Ovary (tissue), 3 donors: ENCODE measurements around the gene FAP.

Source experiments
- CTCF ChIP-seq, 3 donors: fragments of 450-650 bp in 2 of 3; fragments of 200-600 bp in 1 of 3; IDR thresholded peaks; one replicate each; pipeline versions ENCODE4 v1.5.1 to v1.8.0; 2016 to 2022; ENCODE audit warnings: antibody characterized with exemption in 3 of 3, mild to moderate bottlenecking in 1 of 3
- EP300 ChIP-seq: sonication (generic); formaldehyde crosslinking; IDR thresholded peaks from one replicate; pipeline ENCODE4 v1.6.1; 2017; ENCODE audit warnings: antibody characterized with exemption
- POLR2A ChIP-seq: fragments of 450-650 bp; IDR thresholded peaks from one replicate; pipeline ENCODE4 v1.6.1; 2017; ENCODE audit warnings: antibody characterized with exemption, mild to moderate bottlenecking, moderate library complexity
- donor health status: DM: no; HTN: no; CAD: no.

DNA sequence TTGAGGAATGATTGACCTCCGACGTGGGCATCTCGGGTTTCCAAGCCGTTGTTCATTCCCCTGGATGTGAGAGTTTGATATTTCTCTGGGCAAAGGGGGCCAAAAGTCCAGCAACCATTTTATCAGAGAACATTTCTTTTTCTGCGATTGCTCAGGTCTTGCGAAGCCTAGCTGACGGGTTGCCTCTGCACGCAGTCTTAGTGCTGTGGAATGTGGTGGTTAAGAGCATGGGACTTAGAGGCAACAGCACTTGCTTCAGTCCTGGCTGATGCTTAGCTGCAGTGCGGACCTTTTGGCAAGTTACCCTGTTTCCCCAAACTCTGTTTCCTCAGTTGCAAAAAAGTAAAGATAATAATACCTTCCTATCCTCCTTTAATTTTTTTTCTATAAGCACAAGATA lies 45.0 kb downstream of the FAP start:
- no peak for TF ChIP-seq CTCF (IDR thresholded peaks at IDR 0.05)
- TF ChIP-seq EP300, result no peak
- TF ChIP-seq POLR2A, result no peak
